NCI-H526 (cell line): ENCODE measurements around the gene MESD.

Experiments used
- DNase-seq, 2 experiments: peaks; one replicate each; lab custom pipeline; 2025; lab: John Stamatoyannopoulos, UW

MESD gene

DNA sequence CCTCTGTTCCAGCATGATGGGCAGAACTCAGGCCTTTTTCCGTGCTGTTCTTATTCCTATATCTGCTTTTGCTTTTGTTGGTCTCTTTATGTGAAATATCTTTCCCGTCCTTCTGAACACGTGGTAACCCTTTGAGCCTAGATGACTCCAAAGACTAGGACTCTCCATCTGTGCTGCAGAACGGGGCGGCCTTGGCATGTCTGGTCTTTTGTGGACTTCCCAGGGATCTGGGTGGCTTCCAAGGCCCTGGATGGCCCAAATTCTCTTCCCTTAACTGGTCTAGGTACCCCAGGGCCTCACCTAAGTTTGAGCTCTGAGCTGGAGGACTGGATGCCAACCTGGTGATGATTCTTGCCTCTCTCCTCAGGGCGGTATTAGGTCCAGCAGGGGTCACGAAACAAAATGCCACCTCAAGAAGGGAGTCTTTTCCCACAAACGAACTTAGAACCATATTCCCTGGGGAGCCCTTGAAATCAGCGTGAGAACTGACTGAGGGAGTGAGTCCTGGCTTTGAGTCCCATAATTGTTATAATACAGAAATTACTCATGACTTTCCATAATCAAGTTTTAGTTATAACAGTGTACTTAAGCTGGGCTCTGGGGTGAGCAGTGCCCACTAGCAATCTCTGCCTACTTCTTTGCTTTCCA is 25.0 kb upstream of the MESD start:
- no peak for DNase-seq

GRCh38 chr15:81013396-81013929 is 23.8 kb upstream of the MESD start:
- no peak for DNase-seq

DNA sequence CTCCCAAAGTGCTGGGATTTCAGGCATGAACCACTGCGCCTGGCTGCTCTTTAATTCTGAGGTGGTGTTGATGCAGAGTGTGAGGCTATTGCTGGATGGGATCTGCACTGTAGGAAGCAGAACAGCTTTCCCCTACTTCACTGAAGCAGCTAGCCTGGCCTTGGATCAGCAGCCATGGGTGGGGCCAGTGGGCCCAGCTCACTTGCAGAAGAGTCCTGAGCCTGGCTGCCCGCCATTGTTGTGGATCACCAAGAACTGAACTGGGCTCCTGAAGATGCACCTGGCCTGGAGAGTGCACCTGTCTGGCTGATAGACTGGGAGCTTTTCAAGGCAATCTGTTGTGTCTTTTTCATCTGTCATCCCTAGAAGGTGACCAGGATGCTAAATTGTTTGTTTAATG is 23.0 kb upstream of the MESD start:
- no peak for DNase-seq

GRCh38 chr15:81011593-81011992 is 22.0 kb upstream of the MESD start:
- no peak for DNase-seq

DNA sequence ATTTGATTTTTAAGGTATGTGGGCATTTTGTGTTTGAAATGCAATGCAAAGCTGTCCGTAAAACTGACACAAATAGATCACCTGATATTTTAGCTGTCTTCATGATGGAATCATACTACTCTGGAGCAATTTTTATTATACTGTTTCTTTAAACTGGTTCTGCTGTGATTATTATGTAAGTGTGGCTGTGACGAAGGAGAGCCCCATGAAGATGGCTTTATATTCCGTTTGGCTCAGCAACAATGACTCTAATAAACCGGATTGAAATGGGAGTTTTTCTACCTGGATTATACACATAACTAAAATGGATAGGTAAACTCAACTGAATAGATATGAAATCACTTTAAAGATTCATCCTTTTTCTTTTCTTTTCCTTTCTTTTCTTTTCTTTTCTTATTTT is 20.5 kb upstream of the MESD start:
- DNase-seq: no peak

DNA sequence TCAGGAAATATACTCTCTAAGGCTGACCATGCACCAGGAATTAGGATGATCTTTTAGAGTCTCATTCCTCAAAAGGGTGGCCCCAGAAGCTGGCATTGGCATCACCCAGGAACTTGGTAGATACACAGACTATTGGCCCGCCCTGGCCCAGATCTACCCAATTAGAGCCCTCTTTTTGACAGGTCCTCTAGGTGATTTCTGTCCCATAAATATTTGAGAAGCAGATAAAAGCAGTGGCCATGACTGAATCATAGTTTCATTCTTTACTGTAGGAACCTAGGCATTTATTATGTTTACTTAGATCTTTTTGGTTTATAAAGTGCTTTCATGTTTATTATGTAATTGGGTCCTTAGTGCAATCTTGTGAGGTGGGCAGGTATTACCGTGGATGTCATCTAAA is 18.7 kb upstream of the MESD start:
- no peak for DNase-seq

GRCh38 chr15:81007428-81008064 is 17.9 kb upstream of the MESD start:
- DNase-seq: no peak

- no peak for DNase-seq
These were observed 16.5 kb upstream of the MESD start for GRCh38 chr15:81006124-81006523.

DNA sequence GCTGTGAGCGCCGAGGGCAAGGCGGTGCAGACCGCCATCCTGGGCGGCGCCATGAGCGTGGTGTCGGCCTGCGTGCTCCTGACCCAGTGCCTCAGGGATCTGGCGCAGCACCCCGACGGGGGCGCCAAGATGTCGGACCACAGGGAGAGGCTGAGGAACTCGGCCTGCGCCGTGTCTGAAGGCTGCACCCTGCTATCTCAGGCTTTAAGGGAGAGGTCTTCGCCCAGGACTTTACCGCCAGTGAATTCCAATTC is 13.4 kb upstream of the MESD start:
- DNase-seq: no peak

- DNase-seq: peak in 1 of 2 experiments; percentile 46
These were observed 12.9 kb upstream of the MESD start for GRCh38 chr15:81002331-81003096.

- DNase-seq: no peak
These were observed 12.4 kb upstream of the MESD start for GRCh38 chr15:81002009-81002330.

DNA sequence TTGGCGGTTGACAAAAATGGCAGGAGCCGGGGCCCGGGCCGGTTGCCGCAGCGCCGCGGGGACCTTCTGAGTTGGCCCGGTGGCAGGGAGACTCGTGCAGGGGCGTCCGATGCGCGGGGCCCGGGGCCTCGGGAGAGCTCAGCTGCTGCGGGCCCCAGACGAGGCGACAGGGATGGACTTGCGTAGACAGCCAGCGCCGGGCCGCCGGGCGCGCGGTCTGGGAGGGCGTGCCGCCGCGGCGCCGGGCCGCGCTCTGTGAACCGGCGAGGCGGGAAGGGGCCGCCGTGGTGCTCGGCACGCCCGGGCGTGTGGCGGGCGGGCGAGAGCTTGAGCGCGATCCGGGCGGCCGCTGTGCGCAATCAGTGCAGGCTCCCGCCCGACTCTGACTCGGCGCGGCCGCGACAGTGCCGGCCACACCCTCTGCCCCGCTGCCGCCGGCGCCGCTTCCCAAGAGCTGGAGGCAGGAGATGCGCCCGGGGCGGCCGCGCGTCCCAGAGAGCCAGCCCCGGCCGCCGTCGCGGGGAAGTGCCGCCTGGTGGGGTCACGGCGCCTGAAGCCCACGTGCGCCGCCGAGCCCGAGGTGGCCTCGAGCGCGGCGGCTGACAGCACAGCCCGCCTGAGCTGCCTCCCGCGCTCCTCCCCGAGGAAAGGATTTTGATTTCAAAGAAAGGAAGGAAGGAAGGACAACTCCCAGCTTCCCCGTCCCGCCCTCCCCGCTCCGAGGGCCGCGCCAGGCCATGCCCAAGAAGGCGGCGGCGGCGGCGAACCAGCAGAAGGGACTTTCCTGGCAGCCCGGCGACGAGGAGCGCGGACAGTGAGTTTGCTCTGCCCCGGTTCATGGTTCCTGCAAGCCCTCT is 11.8 kb upstream of the MESD start:
- DNase-seq: peak in 1 of 2 experiments; percentile 80

DNA sequence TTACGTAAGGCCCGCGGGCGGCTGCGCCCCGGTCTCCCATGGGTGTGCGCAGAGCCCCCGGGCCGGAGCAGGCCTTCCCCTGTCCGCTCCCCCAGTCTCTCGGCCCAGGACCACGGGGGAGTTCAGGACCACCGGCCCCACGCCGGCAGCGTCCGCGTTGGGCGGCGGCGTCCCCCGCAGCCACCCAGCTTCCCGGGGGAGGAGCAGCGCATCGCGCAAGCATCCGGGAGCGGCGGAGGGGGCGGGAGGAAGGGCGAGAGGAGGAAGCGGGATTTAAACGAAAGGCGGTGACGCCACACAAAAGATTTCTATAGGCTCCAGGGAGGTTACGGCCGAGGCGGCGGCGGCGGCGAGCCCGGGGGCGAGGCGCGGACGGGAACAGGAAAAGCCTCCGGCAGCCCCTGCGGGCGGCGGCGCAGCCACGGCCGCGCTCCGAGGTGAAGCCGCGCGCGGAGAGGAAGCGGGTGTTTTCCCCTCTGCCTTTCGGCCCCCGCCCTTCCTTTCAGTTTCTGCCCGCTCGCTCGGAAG is 11.1 kb upstream of the MESD start, which contains the start of gene TLNRD1:
TSS of gene TLNRD1 (plus strand) at position 300 of the 528 bp plus-strand sequence. CDS start 1,349 bp downstream, outside the sequence.
- DNase-seq: peak; percentile 53 to 88

GRCh38 chr15:81000144-81000623 is 10.6 kb upstream of the MESD start:
- peak in 1 of 2 experiments; percentile 64 for DNase-seq

DNA sequence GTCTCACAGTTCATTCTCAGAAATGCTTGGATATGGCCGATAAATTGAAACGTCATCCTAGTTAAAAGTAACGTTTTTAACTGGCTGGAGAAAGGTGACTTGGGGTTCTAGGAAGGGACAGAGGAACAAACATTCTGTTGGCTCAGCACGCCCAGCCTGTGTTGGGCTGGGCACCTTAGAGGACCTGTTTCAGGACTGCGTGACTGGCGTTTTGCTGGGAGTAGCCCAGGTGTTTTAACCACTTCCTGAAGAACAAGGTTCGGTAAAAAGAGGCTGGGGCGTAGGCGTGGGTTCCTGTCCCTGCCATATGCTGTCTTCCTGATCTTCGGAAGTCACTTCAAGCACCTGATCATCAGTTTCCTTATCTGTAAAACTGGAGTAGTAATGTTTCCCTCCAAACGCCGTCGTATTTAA is 10.0 kb upstream of the MESD start:
- DNase-seq: no peak

- no peak for DNase-seq
These were observed 8.6 kb upstream of the MESD start for GRCh38 chr15:80998251-80998650.

DNA sequence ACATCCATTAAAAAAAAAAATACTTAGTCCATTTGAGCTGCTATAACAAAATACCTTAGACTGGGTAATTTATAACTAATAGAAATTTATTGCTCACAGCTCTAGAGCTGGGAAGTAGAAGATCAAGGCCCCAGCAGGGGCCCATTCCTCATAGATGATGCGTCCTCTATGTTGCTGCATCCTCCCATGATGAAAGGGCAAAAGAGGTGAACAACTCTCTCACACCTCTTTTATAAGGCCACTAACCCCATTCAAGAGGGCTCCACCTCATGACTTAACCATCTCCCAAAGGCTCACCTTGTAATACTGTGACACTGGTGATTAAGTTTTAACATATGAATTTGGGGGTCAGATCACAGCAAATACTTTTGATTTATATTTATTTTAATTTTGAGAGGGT is 8.1 kb upstream of the MESD start:
- no peak for DNase-seq

GRCh38 chr15:80996247-80996646 is 6.6 kb upstream of the MESD start:
- peak in 1 of 2 experiments; percentile 26 for DNase-seq

- no peak for DNase-seq
These were observed 2.8 kb upstream of the MESD start for GRCh38 chr15:80992441-80992840.

DNA sequence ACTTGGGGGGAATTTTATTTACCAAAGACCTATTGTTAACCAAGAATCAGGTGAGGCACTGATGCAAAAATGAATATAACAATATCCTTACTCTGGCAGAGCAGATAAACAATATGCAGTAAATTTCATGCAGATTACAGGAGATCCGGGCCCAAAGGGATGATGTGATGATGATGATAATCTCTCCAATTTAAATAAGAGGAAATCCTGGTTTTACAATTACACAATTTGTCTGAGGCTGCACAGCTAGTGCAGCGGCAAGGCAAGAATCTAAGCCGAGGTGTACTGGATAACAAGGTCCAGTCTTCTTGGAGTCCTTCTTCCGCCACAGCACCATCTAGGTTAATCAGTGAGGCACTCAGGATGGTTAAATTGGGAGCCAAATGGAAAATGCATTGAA is 2.4 kb upstream of the MESD start:
- DNase-seq: no peak

- no peak for DNase-seq
These were observed 1.8 kb upstream of the MESD start for GRCh38 chr15:80991421-80991820.

GRCh38 chr15:80990955-80991354 is 1.3 kb upstream of the MESD start:
- DNase-seq: no peak
